ENCODE data around the gene PAPLN.

The PAPLN gene

GRCh38 chr14:73261520-73262426 is 24.5 kb downstream of the PAPLN start:
- no peak overlapping the region for H3K4me2 ChIP-seq

GRCh38 chr14:73262427-73263183 is 25.3 kb downstream of the PAPLN start:
- H3K27me3 ChIP-seq (ENCODE audit: insufficient read depth, low read depth), result no peaks in the 10 kb centered on the region
- H3K4me3 ChIP-seq (IDR thresholded peaks at IDR 0.05; ENCODE audit: insufficient read depth, low read depth, low read length), result no peak overlapping the region
- TF ChIP-seq CTCF (conservative IDR thresholded peaks at IDR 0.05; ENCODE audit: low read depth, low read length), result no peak
- no peak overlapping the region for H3K9ac ChIP-seq
- no peaks in the 10 kb centered on the region for H4K20me1 ChIP-seq (ENCODE audit: insufficient read depth)
- no peaks in the 10 kb centered on the region for H3K36me3 ChIP-seq (ENCODE audit: insufficient read depth)
- no peak overlapping the region for H3K27ac ChIP-seq
- H3K79me2 ChIP-seq (ENCODE audit: insufficient read depth, low read depth), result no peaks in the 10 kb centered on the region
- no peak overlapping the region for H3K4me2 ChIP-seq
- no peak overlapping the region for H2AFZ ChIP-seq (ENCODE audit: low read depth)
- no peaks in the 10 kb centered on the region for H3K4me1 ChIP-seq (ENCODE audit: low read depth, poor library complexity, severe bottlenecking)

More at GRCh38 chr14:73261520-73262426, 24.5 kb downstream of the PAPLN start:
- H2AFZ ChIP-seq (ENCODE audit: low read depth), result no peak overlapping the region
- H4K20me1 ChIP-seq (ENCODE audit: insufficient read depth), result no peaks in the 10 kb centered on the region
- H3K27me3 ChIP-seq (ENCODE audit: insufficient read depth, low read depth), result no peaks in the 10 kb centered on the region
- TF ChIP-seq CTCF (conservative IDR thresholded peaks at IDR 0.05; ENCODE audit: low read depth, low read length), result no peak
- no peak overlapping the region for H3K4me3 ChIP-seq (IDR thresholded peaks at IDR 0.05; ENCODE audit: insufficient read depth, low read depth, low read length)
- no peaks in the 10 kb centered on the region for H3K36me3 ChIP-seq (ENCODE audit: insufficient read depth)
- no peaks in the 10 kb centered on the region for H3K4me1 ChIP-seq (ENCODE audit: low read depth, poor library complexity, severe bottlenecking)
- no peak overlapping the region for H3K27ac ChIP-seq
- no peaks in the 10 kb centered on the region for H3K79me2 ChIP-seq (ENCODE audit: insufficient read depth, low read depth)
- no peak overlapping the region for H3K9ac ChIP-seq

- no peak overlapping the region for H2AFZ ChIP-seq (ENCODE audit: low read depth)
- no peak overlapping the region for H3K27ac ChIP-seq
- H3K36me3 ChIP-seq (ENCODE audit: insufficient read depth), result no peaks in the 10 kb centered on the region
Observed at GRCh38 chr14:73263606-73264005, 26.3 kb downstream of the PAPLN start.

More at GRCh38 chr14:73263606-73264005, 26.3 kb downstream of the PAPLN start:
- Histone ChIP-seq H3K4me3 (IDR thresholded peaks at IDR 0.05; ENCODE audit: insufficient read depth, low read depth, low read length) (no peak overlapping the region), H3K4me1 (ENCODE audit: low read depth, poor library complexity, severe bottlenecking) (no peaks in the 10 kb centered on the region), H3K9ac (no peak overlapping the region), H3K79me2 (ENCODE audit: insufficient read depth, low read depth) (no peaks in the 10 kb centered on the region), H3K27me3 (ENCODE audit: insufficient read depth, low read depth) (no peaks in the 10 kb centered on the region), H4K20me1 (ENCODE audit: insufficient read depth) (no peaks in the 10 kb centered on the region), H3K4me2 (no peak overlapping the region)
- no peak for TF ChIP-seq CTCF (conservative IDR thresholded peaks at IDR 0.05; ENCODE audit: low read depth, low read length)

Measured in KMS-11 (cell line).